ENCODE measurements around the gene MXRA5.
"Not testable (repeated sequence)": the region's sequence is repeated elsewhere in the genome, so short reads cannot be mapped to it uniquely, and the experiment has no call there.

MXRA5 gene

GRCh38 chrX:3346501-3347259, at the start of gene MXRA5:
Gene MXRA5 (minus strand): TSS chrX:3346652. CDS start chrX:3343833, 2,819 bp downstream.
- peak; percentile 39 for DNase-seq (ENCODE audit: low spot score)

GRCh38 chrX:3393581-3394111, 47.2 kb upstream of the MXRA5 start:
- DNase-seq (ENCODE audit: low spot score): no peak

GRCh38 chrX:3393178-3393577, 46.7 kb upstream of the MXRA5 start:
- no peak for DNase-seq (ENCODE audit: low spot score)

GRCh38 chrX:3388457-3388856, 42.0 kb upstream of the MXRA5 start:
- DNase-seq (ENCODE audit: low spot score): no peak

- peak; percentile 10 for DNase-seq (ENCODE audit: low spot score)
These were observed 37.9 kb upstream of the MXRA5 start for GRCh38 chrX:3384327-3384726.

- no peak for DNase-seq (ENCODE audit: low spot score)
These were observed 34.2 kb upstream of the MXRA5 start for GRCh38 chrX:3380603-3381002.

- no peak for DNase-seq (ENCODE audit: low spot score)
These were observed 32.7 kb upstream of the MXRA5 start for GRCh38 chrX:3379111-3379510.

GRCh38 chrX:3378156-3378555, 31.7 kb upstream of the MXRA5 start:
- no peak for DNase-seq (ENCODE audit: low spot score)

GRCh38 chrX:3377560-3377959, 31.1 kb upstream of the MXRA5 start:
- DNase-seq (ENCODE audit: low spot score): no peak

GRCh38 chrX:3375878-3376508, 29.5 kb upstream of the MXRA5 start:
- not testable (repeated sequence) for DNase-seq (ENCODE audit: low spot score)

GRCh38 chrX:3374108-3374800, 27.8 kb upstream of the MXRA5 start:
- DNase-seq (ENCODE audit: low spot score): no peak

- DNase-seq (ENCODE audit: low spot score): no peak
These were observed 24.7 kb upstream of the MXRA5 start for GRCh38 chrX:3371163-3371562.

- DNase-seq (ENCODE audit: low spot score): no peak
These were observed 24.2 kb upstream of the MXRA5 start for GRCh38 chrX:3370656-3371055.

GRCh38 chrX:3362956-3363355, 16.5 kb upstream of the MXRA5 start:
- peak; percentile 11 for DNase-seq (ENCODE audit: low spot score)

GRCh38 chrX:3360881-3361280, 14.4 kb upstream of the MXRA5 start:
- no peak for DNase-seq (ENCODE audit: low spot score)

GRCh38 chrX:3352741-3353140, 6.3 kb upstream of the MXRA5 start:
- not testable (repeated sequence) for DNase-seq (ENCODE audit: low spot score)

GRCh38 chrX:3351276-3351675, 4.8 kb upstream of the MXRA5 start:
- no peak for DNase-seq (ENCODE audit: low spot score)

- DNase-seq (ENCODE audit: low spot score): no peak
These were observed 1.7 kb upstream of the MXRA5 start for GRCh38 chrX:3348191-3348590.

- DNase-seq (ENCODE audit: low spot score): peak; percentile 35
These were observed 916 bp downstream of the MXRA5 start for GRCh38 chrX:3345281-3346191.

GRCh38 chrX:3343569-3343968, 2.9 kb downstream of the MXRA5 start:
- DNase-seq (ENCODE audit: low spot score): not testable (repeated sequence)

GRCh38 chrX:3340016-3340415, 6.4 kb downstream of the MXRA5 start:
- DNase-seq (ENCODE audit: low spot score): no peak

- DNase-seq (ENCODE audit: low spot score): no peak
These were observed 19.8 kb downstream of the MXRA5 start for GRCh38 chrX:3326681-3327080.

Measured in iPS-NIHi11 (cell line).